K562 (cell line): ENCODE measurements around the gene LAPTM5. TPM values are rescaled to one million over a fixed set of nuclear protein-coding genes. Genes with fewer than 3 reads are reported as not detected.

ENCODE experiments used
- L3MBTL2 ChIP-seq: fragments of 450-650 bp; IDR thresholded peaks from 2 replicates; pipeline ENCODE4 v1.6.1; 2016; ENCODE audit warnings: mild to moderate bottlenecking, moderate library complexity
- RERE ChIP-seq: sonication (generic); formaldehyde crosslinking; IDR thresholded peaks from 2 replicates; pipeline ENCODE4 v1.8.0; 2023; ENCODE audit warnings: missing genetic modification reagents, mild to moderate bottlenecking, borderline replicate concordance
- polyA plus RNA-seq, 8 experiments: library from polyadenylated mRNA; depleted of rRNA in 4 of 8; stranded (reverse) in 5 of 8; unstranded in 3 of 8; fragments of >200 nt; fragmentation: Nextera tagmentation in 2 of 8; fragmentation: Illumina TruSeq in 1 of 8; extraction: Ambion mirVana in 2 of 8; extraction: Trizol in 1 of 8; gene quantifications; 2 replicates each; pipeline versions ENCODE4 v1.2.1 to v1.2.3, GENCODE V29; 2011 to 2014; ENCODE audit warnings: inconsistent platforms in 1 of 8, missing spikeins in 1 of 8
- total RNA-seq, 7 experiments: library from RNA; depleted of rRNA in 6 of 7; stranded (reverse); fragments of >200 nt in 6 of 7; fragmentation: Illumina TruSeq in 2 of 7; extraction: Trizol in 2 of 7; gene quantifications; 2 replicates each; pipeline versions ENCODE4 v1.2.1 to v1.2.3, GENCODE V29; 2011 to 2021; ENCODE audit warnings: low replicate concordance in 1 of 7
- TF ChIP-seq, protein P1 (sequence below), 2 experiments: fragments of 450-650 bp in 1 of 2; sonication (generic) in 1 of 2; formaldehyde crosslinking in 1 of 2; IDR thresholded peaks; 2 replicates each; pipeline versions ENCODE4 v1.7.1 to v1.9.0; 2016 to 2022; ENCODE audit warnings: inconsistent platforms in 1 of 2, mild to moderate bottlenecking in 1 of 2, missing genetic modification reagents in 1 of 2
- TF ChIP-seq, protein P2 (sequence below): sonication (generic); formaldehyde crosslinking; IDR thresholded peaks from 2 replicates; pipeline ENCODE4 v1.9.0; 2022; ENCODE audit warnings: mild to moderate bottlenecking, missing genetic modification reagents
- TF ChIP-seq, protein P3 (sequence below), 2 experiments: fragments of 450-650 bp in 1 of 2; IDR thresholded peaks; 2 replicates each; pipeline ENCODE4 v1.6.1; 2011 to 2017; ENCODE audit warnings: low read depth in 2 of 2, antibody characterized with exemption in 1 of 2, borderline replicate concordance in 1 of 2, low read length in 1 of 2, mild to moderate bottlenecking in 1 of 2, mixed read lengths in 1 of 2; ENCODE audit not compliant: control insufficient read depth in 1 of 2

Gene LAPTM5
- total and polyA plus RNA-seq, 9 of the 15 experiments (the other 6 are each of a cell fraction or from before 2014, with no cell fraction given) = 2.4 to 47.3 (median 20.3) TPM

GRCh38 chr1:30741239-30741894 is 16.2 kb downstream of the LAPTM5 start (continued):
- TF ChIP-seq RERE (peak; percentile 31; the same call in 1 of the 2 replicates), L3MBTL2 (peak; percentile 74)
- TF ChIP-seq, protein P1, sequence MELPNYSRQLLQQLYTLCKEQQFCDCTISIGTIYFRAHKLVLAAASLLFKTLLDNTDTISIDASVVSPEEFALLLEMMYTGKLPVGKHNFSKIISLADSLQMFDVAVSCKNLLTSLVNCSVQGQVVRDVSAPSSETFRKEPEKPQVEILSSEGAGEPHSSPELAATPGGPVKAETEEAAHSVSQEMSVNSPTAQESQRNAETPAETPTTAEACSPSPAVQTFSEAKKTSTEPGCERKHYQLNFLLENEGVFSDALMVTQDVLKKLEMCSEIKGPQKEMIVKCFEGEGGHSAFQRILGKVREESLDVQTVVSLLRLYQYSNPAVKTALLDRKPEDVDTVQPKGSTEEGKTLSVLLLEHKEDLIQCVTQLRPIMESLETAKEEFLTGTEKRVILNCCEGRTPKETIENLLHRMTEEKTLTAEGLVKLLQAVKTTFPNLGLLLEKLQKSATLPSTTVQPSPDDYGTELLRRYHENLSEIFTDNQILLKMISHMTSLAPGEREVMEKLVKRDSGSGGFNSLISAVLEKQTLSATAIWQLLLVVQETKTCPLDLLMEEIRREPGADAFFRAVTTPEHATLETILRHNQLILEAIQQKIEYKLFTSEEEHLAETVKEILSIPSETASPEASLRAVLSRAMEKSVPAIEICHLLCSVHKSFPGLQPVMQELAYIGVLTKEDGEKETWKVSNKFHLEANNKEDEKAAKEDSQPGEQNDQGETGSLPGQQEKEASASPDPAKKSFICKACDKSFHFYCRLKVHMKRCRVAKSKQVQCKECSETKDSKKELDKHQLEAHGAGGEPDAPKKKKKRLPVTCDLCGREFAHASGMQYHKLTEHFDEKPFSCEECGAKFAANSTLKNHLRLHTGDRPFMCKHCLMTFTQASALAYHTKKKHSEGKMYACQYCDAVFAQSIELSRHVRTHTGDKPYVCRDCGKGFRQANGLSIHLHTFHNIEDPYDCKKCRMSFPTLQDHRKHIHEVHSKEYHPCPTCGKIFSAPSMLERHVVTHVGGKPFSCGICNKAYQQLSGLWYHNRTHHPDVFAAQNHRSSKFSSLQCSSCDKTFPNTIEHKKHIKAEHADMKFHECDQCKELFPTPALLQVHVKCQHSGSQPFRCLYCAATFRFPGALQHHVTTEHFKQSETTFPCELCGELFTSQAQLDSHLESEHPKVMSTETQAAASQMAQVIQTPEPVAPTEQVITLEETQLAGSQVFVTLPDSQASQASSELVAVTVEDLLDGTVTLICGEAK (IDR thresholded peaks at IDR 0.05) = no peak
- TF ChIP-seq, protein P1 (CRISPR knock-in tag; IDR thresholded peaks at IDR 0.05) = no peak
- TF ChIP-seq, protein P2, sequence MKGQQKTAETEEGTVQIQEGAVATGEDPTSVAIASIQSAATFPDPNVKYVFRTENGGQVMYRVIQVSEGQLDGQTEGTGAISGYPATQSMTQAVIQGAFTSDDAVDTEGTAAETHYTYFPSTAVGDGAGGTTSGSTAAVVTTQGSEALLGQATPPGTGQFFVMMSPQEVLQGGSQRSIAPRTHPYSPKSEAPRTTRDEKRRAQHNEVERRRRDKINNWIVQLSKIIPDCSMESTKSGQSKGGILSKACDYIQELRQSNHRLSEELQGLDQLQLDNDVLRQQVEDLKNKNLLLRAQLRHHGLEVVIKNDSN (CRISPR knock-in tag) = no peak
- TF ChIP-seq, protein P3, sequence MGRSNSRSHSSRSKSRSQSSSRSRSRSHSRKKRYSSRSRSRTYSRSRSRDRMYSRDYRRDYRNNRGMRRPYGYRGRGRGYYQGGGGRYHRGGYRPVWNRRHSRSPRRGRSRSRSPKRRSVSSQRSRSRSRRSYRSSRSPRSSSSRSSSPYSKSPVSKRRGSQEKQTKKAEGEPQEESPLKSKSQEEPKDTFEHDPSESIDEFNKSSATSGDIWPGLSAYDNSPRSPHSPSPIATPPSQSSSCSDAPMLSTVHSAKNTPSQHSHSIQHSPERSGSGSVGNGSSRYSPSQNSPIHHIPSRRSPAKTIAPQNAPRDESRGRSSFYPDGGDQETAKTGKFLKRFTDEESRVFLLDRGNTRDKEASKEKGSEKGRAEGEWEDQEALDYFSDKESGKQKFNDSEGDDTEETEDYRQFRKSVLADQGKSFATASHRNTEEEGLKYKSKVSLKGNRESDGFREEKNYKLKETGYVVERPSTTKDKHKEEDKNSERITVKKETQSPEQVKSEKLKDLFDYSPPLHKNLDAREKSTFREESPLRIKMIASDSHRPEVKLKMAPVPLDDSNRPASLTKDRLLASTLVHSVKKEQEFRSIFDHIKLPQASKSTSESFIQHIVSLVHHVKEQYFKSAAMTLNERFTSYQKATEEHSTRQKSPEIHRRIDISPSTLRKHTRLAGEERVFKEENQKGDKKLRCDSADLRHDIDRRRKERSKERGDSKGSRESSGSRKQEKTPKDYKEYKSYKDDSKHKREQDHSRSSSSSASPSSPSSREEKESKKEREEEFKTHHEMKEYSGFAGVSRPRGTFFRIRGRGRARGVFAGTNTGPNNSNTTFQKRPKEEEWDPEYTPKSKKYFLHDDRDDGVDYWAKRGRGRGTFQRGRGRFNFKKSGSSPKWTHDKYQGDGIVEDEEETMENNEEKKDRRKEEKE (IDR thresholded peaks at IDR 0.05; ENCODE audit: borderline replicate concordance in 1 of 2, control insufficient read depth in 1 of 2, low read depth in 2 of 2, low read length in 1 of 2) = no peak
